Measurements from ENCODE around the gene RFX2.
A peak's percentile ranks its signal among the peaks of the same experiment; 100 is the strongest.
"Not testable (repeated sequence)": the region's sequence is repeated elsewhere in the genome, so short reads cannot be mapped to it uniquely, and the experiment has no call there.

Gene RFX2

DNA sequence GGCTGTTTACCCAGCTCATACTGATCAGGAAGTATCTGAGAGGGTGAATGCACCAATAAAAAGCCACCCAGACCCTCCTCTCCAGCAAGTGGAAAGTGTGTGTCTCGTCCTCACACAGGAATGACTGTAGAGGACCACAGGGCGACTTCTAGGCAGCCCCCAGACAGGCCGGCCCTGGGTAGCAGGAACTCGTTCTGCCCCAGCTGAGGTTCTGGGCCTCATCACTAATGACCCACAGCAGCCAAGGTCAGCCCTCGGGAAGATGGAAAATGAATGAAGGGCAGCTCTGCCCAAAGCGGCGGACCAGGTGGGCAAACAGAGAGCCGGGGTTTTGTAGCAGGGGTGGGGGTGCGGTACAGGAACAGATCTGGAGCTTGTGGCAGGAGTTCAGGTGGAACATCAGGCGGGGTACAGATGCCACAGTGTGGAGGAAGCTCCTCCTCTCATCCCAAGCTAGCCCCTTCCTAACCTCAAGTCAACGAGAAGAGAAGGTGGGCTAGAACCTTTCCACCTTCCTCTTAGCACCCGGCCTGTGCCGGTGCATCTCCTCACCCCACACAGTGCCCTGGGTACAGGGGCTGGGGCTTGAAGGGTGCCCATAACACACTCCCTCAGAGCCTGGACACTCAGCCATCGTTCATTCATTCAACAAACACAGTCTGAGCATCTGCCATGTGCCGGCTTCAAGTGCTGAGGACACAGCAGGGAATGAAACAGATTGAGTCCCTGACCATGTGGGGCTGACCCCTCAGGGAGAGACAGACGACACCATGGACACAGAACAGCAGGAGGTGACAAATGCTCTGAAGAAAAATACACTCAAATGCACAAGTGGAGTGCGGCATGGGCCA lies 36.2 kb downstream of the RFX2 start:
- no peak for DNase-seq

DNA sequence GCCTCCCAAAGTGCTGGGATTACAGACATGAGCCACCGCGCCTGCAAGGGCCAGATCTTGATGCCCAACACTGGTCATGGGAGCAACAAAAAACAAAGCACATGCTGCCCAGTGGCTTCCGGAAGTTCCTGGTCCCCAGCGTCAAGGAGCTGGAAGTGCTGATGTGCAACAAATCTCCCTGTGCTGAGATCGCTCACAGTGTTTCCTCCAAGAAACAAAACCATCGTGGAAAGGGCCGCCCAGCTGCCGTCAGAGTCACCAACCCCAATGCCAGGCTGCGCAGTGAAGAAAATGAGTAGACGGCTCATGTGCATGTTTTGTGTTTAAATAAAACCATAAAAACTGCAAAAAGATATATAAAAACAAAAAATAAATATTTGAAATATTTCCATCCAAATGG lies 37.1 kb downstream of the RFX2 start:
- DNase-seq = not testable (repeated sequence)

DNA sequence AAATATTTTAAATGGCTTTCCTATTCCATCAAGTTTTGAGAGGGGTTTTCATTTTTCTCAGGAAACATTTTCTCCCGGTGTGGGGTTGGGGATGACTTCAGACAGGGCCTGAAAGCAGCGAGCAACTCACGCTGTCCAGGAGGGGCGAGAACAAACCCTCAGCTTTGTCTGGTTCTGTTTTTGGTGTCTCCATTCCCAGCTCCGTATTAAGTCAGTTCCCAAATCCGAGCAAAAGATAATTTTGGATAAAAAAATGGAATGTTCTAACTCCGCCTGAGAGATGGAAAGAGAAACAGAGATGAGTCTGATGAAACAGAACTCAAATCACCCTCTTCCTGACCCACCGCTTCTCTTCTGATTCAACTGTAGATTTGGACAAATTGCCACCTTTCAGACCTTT lies 38.4 kb downstream of the RFX2 start:
- DNase-seq = no peak

DNA sequence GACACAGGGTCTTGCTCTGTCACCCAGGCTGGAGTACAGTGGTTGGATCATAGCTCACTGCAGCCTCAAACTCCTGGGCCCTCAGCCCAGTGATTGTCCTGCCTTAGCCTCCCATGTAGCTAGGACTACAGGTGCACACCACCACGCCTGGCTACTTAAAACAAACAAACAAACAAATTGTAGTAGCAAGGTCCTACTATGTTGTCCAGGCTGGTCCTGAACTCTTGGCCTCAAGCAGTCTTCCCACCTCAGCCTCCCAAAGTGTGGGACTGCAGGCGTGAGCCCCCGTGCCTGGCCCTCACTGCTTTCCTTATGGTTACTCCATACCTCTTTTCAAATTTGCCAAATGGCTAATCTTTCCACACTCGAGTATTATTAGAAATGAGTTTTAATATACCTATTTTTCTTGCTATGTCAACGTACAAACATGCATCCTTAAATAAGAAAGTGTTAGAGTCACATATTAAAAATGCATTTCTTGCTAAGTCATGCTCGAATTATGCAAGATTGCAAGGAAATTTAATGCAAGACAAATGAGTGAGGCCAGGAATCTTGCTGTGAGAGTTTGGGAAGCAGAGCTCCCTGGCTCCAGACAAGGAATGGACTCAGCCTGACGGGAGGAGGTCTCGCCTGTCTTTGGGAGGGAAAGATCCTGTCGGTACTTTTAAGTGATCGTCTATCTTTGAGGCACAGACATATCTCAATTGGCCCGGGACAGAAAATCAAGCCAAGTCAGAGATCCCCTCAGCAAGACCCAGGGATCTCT lies 39.4 kb downstream of the RFX2 start:
- DNase-seq = no peak

DNA sequence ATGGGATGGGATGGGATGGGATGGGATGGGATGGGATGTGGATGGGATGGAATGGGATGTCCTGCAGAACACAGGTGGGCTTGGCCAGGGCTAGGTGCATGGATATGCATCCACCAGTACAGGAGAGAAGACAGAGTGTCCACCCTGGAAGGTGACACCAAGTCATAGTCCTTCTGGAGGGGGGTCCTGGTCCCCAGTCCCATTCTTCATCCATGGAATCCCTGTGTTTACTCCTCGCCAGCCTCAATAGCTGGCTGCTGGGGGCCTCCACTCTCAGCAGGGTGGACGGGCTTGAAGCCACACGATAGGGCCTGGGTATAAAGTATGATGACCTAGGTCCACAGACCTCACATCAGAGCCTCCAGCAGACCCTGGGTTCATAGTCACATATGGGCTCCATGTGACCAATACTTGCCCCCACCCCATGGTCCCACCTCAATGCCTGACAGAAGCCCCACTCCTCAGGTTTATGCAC lies 40.1 kb downstream of the RFX2 start:
- DNase-seq = no peak

DNA sequence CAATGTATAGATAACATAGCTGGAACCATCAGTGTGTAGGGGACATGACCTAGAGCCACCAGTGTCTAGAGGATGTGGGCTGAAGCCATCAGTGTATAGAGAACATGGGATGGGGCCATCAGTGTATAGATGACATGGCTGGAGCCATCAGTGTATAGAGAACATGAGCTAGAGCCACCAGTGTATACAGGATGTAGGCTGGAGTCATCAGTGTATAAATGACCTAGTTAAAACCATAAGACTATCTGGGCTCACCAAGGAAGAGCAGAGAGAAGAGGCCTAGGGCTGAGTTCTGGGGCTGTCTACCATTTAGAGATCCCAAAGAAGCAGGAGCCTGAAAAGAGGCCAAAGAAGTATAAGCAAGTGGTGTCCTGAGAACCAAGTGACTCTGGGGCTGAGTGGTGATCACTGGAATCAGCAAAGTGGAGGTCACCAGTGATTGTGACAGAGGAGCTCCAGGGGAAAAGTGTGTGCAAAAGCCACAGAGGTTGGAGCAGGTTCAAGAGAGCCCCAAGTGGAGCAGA lies 41.0 kb downstream of the RFX2 start:
- no peak for DNase-seq

DNA sequence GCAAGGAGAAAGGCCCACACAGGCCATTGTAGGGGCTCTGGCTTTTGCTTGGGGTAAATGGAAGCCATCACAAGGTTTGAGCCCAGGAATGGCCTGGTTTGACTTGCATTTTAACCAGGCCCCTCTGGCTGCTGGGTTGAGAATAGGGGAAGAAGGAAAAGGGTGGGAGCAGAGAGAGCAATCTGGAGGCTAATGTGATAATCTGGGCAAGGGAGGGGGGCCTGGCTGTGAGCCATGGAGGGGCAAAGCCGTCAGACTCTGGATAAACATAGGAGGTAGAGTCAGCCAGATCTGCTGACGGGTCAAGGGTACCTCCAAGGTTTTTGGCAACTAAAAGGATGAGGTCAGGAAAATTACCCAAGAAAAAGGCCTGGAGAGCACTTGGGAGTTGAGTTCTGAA lies 41.6 kb downstream of the RFX2 start:
- no peak for DNase-seq

DNA sequence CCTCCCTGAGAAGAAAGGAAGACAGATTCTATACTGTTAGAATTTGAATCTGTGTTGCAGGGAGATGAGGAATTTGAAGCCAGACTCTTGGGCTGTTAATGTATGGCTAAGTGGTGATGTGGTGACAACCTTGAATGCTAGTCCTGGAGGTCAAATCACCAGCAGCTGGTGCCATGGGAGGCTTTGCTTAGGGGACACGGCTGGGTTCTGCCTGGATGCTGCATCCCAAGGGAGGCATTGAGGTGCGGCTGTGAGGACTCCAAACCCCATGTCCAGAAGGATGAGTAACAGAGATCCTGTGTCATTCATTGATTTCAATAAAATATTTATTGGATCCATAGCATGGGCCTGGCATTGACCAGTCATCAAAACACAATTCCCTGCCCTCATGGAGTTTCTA lies 42.3 kb downstream of the RFX2 start:
- DNase-seq = no peak

DNA sequence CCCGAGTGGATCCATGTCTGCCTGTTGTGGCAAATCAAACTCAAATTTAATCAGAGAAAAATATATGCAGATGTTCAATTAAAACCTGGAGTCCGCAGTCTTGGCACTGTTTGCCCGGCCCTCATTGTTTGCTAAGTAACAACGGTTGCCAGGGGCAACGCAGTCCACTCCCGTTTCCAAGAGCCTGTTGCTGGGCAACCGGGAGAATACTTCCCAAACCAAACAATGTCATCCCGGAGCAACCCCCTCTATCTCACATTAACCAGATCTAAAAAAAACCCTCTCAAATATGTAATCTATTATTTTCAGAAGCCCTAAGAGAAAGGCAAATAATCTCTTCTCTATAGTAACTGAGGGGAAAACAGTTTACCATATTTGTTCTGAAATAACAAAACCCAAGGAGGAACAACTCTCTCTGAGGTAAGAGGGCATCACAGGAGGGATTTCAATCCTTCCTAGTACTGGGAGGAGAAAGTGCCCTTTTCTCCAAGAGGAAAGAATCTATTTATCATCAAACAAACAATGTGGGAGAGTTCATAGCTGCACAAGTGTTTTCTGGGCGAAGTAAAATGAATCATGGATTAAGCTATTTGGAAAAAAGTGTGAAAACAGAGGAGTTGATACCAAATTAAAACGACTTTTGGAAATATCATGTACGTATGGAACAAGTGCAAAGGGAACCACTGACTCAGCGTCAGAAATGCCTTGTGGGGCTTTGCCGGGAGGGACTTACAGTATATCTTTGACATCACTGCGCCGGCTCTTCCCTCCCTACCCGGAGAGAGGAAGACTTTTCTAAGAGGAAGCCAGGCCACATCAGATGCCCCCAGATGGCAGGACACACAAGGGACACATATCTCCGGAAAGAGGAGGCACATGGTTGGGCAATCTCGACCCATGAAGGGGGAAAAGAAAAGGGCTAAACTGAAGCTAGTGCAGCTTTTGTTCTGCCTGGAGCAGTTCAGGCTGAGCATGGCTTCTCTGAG lies 43.3 kb downstream of the RFX2 start:
- DNase-seq = peak; percentile 39

DNA sequence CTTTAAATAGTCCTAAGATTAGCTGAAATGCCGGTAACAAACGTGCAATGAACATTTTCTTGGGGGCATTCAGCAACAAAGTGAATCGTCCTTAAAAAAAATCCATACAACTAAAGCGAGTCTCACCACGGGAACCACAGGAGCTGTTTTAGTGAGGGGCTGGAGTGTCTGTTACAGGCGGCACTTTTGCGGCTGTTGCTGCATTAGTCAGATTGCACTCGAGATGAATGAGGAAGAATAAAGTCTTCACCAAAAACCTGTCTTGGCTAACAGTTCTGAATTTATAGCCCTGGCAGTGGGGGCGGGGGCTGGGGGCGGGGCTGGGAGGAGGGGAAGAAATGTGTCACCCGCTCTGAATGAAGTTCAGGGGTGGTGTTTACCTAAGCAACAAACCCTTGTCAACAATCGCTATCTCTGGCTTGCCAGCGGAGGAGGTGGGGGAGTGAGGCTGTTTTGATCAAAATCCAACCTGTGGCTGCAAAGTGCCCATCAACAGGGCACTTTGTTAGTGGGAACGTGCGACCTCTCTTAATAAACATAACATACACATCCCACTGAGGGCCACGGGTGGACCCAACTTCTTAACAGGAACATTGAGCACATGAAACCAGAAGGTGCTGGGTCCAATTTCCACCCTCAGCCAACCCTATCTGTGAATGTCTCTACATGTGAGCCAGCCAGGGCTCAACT lies 44.5 kb downstream of the RFX2 start:
- DNase-seq = peak; percentile 75

DNA sequence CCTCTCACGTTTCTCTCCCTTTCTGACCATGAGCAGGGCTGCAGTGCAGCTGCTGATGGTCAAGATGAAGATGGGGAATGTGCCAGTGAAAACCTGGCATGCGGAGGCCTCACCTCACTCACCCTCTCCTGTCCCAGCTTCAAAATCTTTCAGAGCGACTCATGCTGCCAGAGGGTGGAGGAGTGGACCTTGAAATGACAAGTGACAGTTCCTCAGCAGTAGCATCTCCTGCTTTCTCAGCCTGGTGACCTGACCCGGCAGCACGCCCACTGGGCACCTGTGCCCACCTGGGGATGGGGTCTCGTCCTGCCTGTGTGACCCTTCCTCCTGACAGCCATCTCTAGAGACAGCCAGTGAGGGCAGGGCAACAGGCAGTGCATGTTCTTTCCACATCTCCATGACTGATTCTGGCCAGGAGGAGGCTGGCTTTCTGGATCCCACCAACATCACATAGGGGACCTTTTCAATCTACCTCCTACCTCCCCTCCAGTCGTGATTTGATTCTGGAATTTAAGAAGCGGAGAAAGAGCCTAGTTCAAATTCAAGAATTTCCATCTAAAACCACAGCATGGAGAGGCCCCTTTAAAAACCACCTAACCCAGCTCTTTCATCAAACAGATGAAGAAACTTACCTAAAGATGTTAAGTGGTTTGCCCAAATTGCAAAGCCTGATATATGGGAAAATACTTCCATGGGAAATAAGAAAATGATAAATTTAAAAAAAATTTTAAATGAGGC lies 45.8 kb downstream of the RFX2 start:
- DNase-seq = no peak

DNA sequence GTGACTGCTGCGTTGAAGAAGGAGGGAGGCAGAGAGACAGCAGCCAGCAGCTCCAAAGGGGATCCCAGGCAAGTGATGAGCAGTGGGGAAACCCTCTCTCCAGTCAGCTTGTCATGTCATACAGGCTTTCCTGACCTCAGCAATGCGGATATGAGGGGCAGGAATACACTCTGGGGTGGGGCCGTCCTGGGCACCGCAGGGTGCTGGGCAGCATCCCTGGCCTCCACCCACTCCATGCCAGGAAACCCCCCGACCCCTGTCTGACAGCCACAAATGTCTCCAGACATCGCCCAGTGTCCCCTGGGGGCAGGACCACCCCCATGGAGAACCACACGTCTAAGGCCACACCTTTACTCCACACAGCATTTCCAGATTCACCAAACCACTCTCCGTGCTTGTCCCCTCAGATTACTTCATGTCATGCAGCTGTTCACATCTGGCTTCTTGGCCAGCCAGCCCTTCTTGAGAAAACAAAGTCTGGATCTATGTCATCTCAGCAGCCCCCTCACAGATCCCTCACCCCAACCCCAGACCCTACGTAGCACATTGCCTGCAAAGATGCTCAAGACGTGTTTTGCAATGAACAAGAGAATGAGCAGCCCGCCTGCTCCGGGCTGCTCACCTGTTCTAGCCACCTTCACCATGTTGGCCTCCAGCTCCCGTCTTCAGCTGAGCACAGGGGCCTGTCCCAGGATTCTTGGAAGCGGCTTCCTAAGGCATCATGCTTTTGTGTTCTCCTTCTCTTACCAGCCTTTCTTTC lies 46.5 kb downstream of the RFX2 start:
- no peak for DNase-seq

DNA sequence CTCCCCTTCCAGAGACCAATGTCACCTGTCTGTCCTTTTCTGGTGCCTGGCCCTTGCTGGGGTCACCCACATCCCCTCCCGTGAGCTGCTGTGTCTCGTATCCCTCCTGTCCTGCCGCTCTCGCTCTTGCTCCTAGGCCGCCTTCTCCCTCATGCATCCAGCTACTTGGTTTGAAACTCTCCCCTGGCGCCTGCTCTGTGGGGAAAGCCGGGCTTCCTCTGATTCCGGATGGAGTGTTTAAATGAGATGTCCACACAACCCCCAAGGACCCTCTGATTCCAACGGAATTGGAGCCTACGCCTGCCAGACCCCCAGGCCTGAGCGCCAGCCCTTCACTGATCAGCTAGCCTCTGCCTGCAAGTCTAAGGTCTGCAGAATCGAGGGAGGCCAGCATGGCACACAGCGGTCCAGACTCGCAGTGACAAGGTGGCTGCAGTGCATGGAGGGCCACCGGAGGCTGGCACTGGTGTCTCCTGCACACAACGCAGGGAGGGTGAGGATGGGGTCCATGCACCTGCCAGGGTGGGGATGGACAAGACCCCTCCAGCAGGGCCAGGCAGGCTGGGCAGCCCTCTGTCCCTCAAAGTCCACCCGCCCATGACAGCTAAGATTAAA lies 47.2 kb downstream of the RFX2 start:
- DNase-seq = no peak

DNA sequence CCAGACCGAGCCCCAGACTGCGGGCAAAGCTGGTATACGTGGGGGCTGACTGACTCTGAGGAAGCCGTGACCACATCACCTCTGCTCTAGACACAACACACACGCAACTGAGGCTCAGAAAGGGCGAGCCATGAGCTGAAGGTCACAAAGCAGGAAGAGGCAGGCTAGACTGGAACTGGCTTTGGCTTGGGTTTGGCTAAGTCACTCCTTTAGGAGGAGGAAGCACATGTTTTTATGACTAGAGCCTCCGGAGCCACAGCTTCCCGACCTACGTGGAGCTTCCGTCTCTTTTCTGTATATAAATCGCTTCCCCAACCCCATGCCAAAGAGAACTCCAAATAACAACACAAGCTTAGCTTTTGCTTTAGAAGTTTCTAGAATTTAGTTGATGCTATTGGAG lies 48.0 kb downstream of the RFX2 start:
- DNase-seq = peak; percentile 65

DNA sequence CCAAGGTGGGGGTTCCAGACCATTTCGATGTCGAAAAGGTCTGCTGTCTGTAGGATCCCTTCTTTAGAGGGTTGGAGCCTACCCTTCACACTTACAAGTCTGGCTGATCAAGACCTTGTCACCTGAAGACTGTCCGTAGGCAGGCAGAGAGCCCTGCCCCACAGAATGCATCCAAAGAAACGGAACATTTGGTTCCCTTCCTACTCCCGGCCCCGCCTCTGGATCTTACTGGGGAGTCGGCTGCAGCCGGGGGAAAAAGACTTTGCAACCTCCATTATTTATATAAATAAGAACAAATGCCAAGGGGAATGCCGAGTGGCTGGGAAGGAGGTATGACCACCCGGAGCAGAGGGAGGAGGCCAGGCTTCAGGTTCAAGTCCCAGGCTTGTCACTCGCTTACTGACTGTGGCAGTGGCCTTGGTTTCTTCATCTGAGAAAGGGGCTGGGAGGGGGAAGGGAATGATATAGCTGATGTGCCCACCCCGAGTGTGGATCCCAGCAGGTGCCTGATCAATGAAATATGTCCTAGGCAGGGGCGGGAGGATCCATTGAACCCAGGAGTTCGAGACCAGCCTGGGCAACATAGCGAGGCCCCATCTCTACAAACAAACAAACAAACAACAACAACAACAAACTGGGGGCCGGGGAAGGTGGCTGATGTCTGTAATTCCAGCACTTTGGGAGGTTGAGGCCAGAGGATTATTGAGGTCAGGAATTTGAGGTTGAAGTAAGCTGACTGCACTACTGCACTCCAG lies 48.7 kb downstream of the RFX2 start:
- no peak for DNase-seq

DNA sequence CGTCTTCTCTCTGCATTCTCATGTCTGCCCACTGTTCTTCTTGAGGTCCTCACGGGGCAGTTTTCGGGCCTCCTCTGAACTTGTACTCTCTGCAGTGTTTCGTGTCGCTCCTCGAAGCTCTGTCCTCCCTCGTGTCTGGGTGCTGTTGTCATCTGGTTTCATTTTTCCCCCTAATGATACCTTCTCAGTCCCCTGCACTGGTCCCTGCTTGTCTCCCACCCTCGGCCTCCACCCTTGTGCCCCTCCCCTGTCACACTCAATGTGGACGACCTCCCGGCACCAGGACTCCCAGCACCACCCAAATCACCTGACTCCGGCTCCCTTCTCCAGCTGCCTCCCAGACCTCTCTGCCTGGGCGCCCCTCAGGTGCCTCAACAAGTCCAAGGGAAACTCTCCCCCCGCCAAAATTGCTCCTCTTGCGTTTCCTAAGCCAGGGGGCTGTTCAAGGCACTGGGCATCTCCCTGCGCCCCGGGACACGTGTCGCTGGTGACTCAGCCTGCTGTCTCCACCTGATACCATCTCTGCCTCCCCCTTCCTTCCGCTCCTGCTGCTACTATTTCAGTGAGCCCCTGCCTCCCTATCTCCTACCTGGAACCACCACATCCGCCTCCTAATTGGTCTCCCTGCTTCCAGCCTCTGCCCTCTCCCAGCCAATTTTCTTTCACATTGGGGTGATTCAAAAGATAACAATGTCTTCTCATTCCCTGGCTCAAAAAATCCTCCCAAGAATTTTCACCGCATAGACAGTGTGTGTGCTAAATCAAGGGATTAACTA lies 49.5 kb downstream of the RFX2 start:
- peak; percentile 66 for DNase-seq

DNA sequence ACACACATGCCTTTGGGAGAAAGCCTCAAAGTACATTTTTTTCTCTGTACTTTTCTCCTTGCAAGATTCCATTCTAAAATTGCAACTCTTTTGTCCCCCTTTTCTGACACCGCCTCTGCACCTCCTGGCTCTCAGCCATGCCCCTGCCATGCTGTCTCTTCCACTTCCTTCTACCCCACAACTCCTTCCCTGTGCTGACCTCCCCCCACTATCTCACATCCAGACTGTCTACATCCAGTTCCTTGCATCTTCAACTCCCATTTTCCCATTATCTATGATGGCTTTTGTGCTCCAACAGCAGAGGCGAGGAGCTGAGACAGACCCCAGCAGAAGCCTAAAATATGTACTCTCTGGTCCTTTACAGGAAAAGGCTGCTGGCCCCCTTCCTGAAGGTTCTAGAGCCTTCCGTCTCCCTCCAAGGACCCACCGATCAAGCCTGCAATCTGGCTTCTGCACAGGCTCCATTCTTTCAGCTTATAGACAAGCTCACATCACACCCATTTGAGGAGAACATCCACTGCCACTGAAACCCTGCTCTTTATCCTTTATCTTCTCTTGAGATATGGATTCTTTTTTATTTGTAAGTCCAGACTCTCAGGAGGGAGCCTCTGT lies 50.2 kb downstream of the RFX2 start:
- DNase-seq = peak; percentile 24

DNA sequence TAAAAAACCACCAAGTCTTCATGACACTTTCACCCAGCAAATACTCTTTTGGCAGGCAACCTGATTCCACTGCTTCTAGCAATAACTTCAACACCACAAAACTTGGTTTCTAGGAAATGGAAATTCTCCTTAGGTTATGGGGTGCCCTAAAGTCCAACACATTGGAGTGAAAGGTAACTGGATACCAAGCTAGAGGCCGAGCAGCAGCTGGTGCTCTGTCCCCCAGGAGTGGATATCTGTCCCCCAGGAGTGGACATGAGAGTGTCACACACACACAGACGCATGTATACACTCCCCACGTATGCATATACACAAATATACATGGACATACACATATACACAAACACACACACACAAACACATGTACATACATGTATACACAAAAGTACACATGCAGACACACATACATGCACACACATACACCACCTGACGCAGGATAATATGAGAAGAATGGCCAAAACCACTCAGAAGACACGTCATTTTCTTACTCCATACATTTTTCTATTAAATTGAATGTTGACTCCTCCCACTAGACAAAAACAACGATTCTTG lies 50.8 kb downstream of the RFX2 start:
- no peak for DNase-seq
